B cell (primary cell): Measurements from ENCODE around the gene NDUFS4.
"Not testable (repeated sequence)": the region's sequence is repeated elsewhere in the genome, so short reads cannot be mapped to it uniquely, and the experiment has no call there.

Source experiments
- EZH2 ChIP-seq: IDR thresholded peaks from 2 replicates; pipeline ENCODE4 v1.6.1; 2012; ENCODE audit warnings: borderline replicate concordance, low read depth, mild to moderate bottlenecking, moderate library complexity, low read length; ENCODE audit not compliant: insufficient read depth, poor library complexity, severe bottlenecking
- TF ChIP-seq, protein P1 (sequence below): fragments of 200-600 bp; IDR thresholded peaks from one replicate; pipeline ENCODE4 v1.8.0; 2022; ENCODE audit warnings: antibody characterized with exemption, mild to moderate bottlenecking

DNA sequence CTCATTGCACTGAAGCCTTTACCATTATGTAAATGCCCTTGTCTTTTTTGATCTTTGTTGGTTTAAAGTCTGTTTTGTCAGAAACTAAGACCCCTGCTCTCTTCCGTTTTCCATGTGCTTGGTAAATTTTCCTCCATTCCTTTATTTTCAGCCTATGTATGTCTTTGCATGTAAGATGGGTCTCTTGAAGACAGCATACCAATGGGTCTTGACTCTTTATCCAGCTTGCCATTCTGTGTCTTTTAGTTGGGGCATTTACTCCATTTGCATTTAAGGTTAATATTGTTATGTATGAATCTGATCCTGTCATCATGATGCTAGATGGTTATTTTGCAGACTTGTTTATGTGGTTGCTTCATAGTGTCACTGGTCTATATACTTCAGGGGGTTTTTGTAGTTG, 150.0 kb downstream of the NDUFS4 start:
- TF ChIP-seq, protein P1, sequence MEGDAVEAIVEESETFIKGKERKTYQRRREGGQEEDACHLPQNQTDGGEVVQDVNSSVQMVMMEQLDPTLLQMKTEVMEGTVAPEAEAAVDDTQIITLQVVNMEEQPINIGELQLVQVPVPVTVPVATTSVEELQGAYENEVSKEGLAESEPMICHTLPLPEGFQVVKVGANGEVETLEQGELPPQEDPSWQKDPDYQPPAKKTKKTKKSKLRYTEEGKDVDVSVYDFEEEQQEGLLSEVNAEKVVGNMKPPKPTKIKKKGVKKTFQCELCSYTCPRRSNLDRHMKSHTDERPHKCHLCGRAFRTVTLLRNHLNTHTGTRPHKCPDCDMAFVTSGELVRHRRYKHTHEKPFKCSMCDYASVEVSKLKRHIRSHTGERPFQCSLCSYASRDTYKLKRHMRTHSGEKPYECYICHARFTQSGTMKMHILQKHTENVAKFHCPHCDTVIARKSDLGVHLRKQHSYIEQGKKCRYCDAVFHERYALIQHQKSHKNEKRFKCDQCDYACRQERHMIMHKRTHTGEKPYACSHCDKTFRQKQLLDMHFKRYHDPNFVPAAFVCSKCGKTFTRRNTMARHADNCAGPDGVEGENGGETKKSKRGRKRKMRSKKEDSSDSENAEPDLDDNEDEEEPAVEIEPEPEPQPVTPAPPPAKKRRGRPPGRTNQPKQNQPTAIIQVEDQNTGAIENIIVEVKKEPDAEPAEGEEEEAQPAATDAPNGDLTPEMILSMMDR = not testable (repeated sequence)
- TF ChIP-seq EZH2 = not testable (repeated sequence)
